ENCODE results near the gene RNF133.

DNA sequence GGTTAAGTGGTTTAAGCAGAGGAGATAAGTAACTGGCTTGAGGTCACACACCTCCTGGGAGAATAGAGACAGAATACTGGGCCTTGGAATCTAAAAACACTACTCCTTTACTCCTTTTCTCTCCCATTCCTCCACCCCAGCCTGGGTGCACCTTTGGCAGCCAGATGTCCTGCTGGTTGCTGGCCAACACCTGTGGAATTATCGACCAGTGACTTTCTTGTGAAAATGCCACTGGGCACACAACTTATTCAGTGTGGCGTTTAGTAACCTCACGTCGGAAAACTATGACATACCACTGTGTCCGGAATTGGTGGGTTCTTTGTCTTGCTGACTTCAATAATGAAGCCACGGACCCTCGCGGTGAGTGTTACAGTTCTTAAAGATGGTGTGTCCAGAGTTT, 26.4 kb downstream of the RNF133 start:
- TF ChIP-seq CTCF (IDR thresholded peaks at IDR 0.05): no peak
- no peak for TF ChIP-seq POLR2A (IDR thresholded peaks at IDR 0.05)

All from tibial nerve (tissue), 3 donors.